Measurements from ENCODE around the gene TNNI2. TPM values are rescaled to one million over a fixed set of nuclear protein-coding genes. Genes with fewer than 3 reads are reported as not detected.

Gene TNNI2
- total RNA-seq, 1 experiment from 2014 or later: 0.55 TPM

- Histone ChIP-seq H2AFZ (ENCODE audit: low read length) (no peak overlapping the region), H3K79me2 (ENCODE audit: low read length) (no peaks in the 10 kb centered on the region), H3F3A (ENCODE audit: low read length, unreplicated experiment) (no peaks in the 10 kb centered on the region), H4K20me1 (ENCODE audit: low read length) (no peaks in the 10 kb centered on the region), H3K4me3 (ENCODE audit: low read length) (no peak overlapping the region), H3K36me3 (ENCODE audit: low read depth, low read length) (no peaks in the 10 kb centered on the region), H3K9me3 (ENCODE audit: low read length) (no peaks in the 10 kb centered on the region), H3K27ac (ENCODE audit: low read length) (no peak overlapping the region), H3K4me1 (ENCODE audit: insufficient read depth, low read length) (no peaks in the 10 kb centered on the region), H3K27me3 (ENCODE audit: low read length) (peaks cover 32% of the 10 kb centered on the region), H3K9ac (ENCODE audit: low read length) (no peak overlapping the region), H3K9me2 (replicated peaks; ENCODE audit: low read length) (no peaks in the 10 kb centered on the region), H3K4me2 (ENCODE audit: low read length) (no peak overlapping the region)
- BruUV-seq (replicated peaks): no TSS peak
- no peak for DNase-seq
- intact Hi-C loops (cut with micrococcal nuclease): no loop called here
- ChIA-PET CTCF (no interaction called here), POLR2A (ENCODE audit: unreplicated experiment) (no interaction called here)
- no peak; the same call in 1 of the 2 replicates for ATAC-seq
- TF ChIP-seq EZH2 (IDR thresholded peaks at IDR 0.05; ENCODE audit: low read length, unreplicated experiment) (no peak), CTCF (conservative IDR thresholded peaks at IDR 0.05; ENCODE audit: low read depth, low read length) (no peak)
Measured at GRCh38 chr11:1870721-1871466, 32.1 kb downstream of the TNNI2 start.

GRCh38 chr11:1871531-1871930, 32.8 kb downstream of the TNNI2 start:
- no peak overlapping the region for H3K4me3 ChIP-seq (ENCODE audit: low read length)
- H3K9me2 ChIP-seq (replicated peaks; ENCODE audit: low read length): no peaks in the 10 kb centered on the region
- H3K36me3 ChIP-seq (ENCODE audit: low read depth, low read length): no peaks in the 10 kb centered on the region
- H4K20me1 ChIP-seq (ENCODE audit: low read length): no peaks in the 10 kb centered on the region
- no peak overlapping the region for H3K9ac ChIP-seq (ENCODE audit: low read length)
- H3K4me1 ChIP-seq (ENCODE audit: insufficient read depth, low read length): no peaks in the 10 kb centered on the region
- ChIA-PET CTCF (no interaction called here), POLR2A (ENCODE audit: unreplicated experiment) (no interaction called here)
- ATAC-seq (no peak), DNase-seq (no peak)
- intact Hi-C loops (cut with micrococcal nuclease): no loop called here
- no peak for TF ChIP-seq CTCF (conservative IDR thresholded peaks at IDR 0.05; ENCODE audit: low read depth, low read length)
- TF ChIP-seq EZH2 (IDR thresholded peaks at IDR 0.05; ENCODE audit: low read length, unreplicated experiment): no peak
- no peak for TF ChIP-seq EZH2phosphoT487 (IDR thresholded peaks at IDR 0.05; ENCODE audit: borderline replicate concordance, low read length)
- no TSS peak for BruUV-seq (replicated peaks)
- peaks cover 32% of the 10 kb centered on the region for H3K27me3 ChIP-seq (ENCODE audit: low read length)
- no peaks in the 10 kb centered on the region for H3F3A ChIP-seq (ENCODE audit: low read length, unreplicated experiment)
- no peaks in the 10 kb centered on the region for H3K9me3 ChIP-seq (ENCODE audit: low read length)
- H2AFZ ChIP-seq (ENCODE audit: low read length): no peak overlapping the region
- no peak overlapping the region for H3K27ac ChIP-seq (ENCODE audit: low read length)
- H3K79me2 ChIP-seq (ENCODE audit: low read length): no peaks in the 10 kb centered on the region
- H3K4me2 ChIP-seq (ENCODE audit: low read length): no peak overlapping the region

GRCh38 chr11:1872267-1872985, 33.6 kb downstream of the TNNI2 start:
- intact Hi-C loops (cut with micrococcal nuclease): no loop called here
- no peak for TF ChIP-seq EZH2phosphoT487 (IDR thresholded peaks at IDR 0.05; ENCODE audit: borderline replicate concordance, low read length)
- ChIA-PET CTCF (no interaction called here), POLR2A (ENCODE audit: unreplicated experiment) (no interaction called here)
- Histone ChIP-seq H3K9ac (ENCODE audit: low read length) (no peak overlapping the region), H3K79me2 (ENCODE audit: low read length) (no peaks in the 10 kb centered on the region), H3K36me3 (ENCODE audit: low read depth, low read length) (no peaks in the 10 kb centered on the region), H3K4me1 (ENCODE audit: insufficient read depth, low read length) (no peaks in the 10 kb centered on the region), H3F3A (ENCODE audit: low read length, unreplicated experiment) (no peaks in the 10 kb centered on the region), H3K9me2 (replicated peaks; ENCODE audit: low read length) (no peaks in the 10 kb centered on the region), H4K20me1 (ENCODE audit: low read length) (no peaks in the 10 kb centered on the region), H2AFZ (ENCODE audit: low read length) (no peak overlapping the region), H3K4me2 (ENCODE audit: low read length) (no peak overlapping the region), H3K27me3 (ENCODE audit: low read length) (peaks cover 32% of the 10 kb centered on the region), H3K4me3 (ENCODE audit: low read length) (no peak overlapping the region), H3K27ac (ENCODE audit: low read length) (no peak overlapping the region), H3K9me3 (ENCODE audit: low read length) (no peaks in the 10 kb centered on the region)
- DNase-seq (no peak), ATAC-seq (no peak)
- BruUV-seq (replicated peaks): no TSS peak

All from PC-3 (cell line).